Skeletal muscle cell (primary cell): ENCODE results near the gene BRICD5.

Experiments used
- DNase-seq: peaks from one replicate; pipeline ENCODE4 v3.0.0-alpha.2; 2010; ENCODE audit warnings: low read depth
- H3K4me3 ChIP-seq: 2 replicates; pipeline ENCODE4 v1.5.1; 2011; ENCODE audit warnings: low read depth, mild to moderate bottlenecking, control low read depth, low read length, moderate library complexity

The BRICD5 gene

GRCh38 chr16:2187212-2187611, 23.5 kb downstream of the BRICD5 start:
- DNase-seq = no peak
- H3K4me3 ChIP-seq = no peak overlapping the region

DNA sequence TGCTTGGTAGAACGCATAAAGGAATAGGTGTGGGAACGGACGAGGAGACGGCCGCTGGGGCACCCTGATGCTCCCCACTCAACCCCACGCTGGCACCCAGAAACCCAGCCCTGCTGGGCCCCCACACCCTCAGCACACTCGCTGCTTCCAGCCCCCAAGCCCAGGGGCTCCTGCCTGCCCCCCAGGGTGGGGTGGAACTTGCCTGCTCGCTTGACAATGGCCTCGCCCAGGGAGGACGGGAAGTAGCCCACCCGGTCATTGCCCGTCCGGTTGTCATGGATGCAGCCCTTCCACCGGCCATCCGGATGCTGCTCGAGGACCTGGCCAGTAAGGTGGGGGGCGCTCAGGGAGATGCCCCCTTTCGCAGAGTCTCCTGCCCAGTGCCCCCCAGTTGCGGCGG, 24.2 kb downstream of the BRICD5 start:
- H3K4me3 ChIP-seq = no peak overlapping the region
- DNase-seq = no peak

DNA sequence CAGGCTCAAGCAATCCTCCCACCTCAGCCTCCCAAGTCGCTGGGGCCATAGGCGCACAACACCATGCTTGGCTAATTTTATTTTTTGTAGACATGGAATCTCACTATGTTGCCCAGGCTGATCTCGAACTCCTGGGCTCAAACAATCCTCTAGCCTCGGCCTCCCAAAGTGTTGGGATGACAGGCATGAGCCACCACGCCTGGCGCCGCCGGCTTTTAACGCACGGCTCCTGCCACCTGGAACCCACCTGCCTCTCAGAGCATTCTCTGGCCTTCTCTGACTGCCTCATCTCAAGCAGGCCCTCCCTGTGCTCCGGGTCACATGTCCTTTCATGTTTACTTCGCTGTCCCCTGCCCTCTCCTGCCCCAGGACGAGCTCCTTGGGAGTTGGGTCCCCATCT, 24.6 kb downstream of the BRICD5 start:
- DNase-seq = no peak
- no peak overlapping the region for H3K4me3 ChIP-seq

- no peak for DNase-seq
- no peak overlapping the region for H3K4me3 ChIP-seq
Measured at GRCh38 chr16:2184962-2185361, 25.7 kb downstream of the BRICD5 start.

DNA sequence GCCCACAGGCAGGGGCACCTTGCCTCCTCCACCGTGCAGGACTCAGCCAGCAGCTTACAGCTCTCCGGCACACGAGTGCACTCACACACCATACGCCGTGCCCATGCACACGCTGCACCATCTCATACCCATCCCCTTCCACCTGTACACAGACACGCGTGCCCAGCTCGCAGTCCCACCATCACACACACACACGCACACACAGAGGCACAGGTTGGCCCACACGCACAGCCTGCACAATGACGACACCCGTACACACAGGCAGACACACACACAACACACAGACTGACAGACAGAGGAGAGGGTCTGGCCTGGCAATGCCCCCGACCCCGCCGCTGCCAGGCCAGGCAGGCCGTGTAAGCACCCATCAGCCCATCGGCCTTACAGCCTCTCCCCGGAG, 26.3 kb downstream of the BRICD5 start:
- H3K4me3 ChIP-seq = no peak overlapping the region
- DNase-seq = no peak

- no peak for DNase-seq
- no peak overlapping the region for H3K4me3 ChIP-seq
Measured at GRCh38 chr16:2183671-2184070, 27.0 kb downstream of the BRICD5 start.

DNA sequence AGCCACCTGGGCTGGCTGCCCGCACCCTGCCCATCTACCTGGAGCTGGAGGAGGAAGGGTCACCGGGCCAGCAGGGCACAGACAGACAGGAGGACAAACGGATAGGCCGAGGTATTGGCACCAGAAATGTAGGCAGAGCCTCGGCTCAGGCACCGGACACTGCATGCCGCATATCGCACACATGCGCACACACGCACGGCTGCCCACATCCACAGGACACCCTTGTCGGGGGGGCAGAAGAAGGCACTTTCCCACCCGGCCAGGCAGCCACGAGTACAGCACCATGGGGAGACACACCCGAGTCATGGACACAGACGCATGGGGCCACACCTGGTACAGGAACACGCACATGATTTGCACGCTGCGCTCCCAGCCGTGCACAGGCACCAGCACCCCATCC, 28.7 kb downstream of the BRICD5 start:
- H3K4me3 ChIP-seq = no peak overlapping the region
- no peak for DNase-seq

DNA sequence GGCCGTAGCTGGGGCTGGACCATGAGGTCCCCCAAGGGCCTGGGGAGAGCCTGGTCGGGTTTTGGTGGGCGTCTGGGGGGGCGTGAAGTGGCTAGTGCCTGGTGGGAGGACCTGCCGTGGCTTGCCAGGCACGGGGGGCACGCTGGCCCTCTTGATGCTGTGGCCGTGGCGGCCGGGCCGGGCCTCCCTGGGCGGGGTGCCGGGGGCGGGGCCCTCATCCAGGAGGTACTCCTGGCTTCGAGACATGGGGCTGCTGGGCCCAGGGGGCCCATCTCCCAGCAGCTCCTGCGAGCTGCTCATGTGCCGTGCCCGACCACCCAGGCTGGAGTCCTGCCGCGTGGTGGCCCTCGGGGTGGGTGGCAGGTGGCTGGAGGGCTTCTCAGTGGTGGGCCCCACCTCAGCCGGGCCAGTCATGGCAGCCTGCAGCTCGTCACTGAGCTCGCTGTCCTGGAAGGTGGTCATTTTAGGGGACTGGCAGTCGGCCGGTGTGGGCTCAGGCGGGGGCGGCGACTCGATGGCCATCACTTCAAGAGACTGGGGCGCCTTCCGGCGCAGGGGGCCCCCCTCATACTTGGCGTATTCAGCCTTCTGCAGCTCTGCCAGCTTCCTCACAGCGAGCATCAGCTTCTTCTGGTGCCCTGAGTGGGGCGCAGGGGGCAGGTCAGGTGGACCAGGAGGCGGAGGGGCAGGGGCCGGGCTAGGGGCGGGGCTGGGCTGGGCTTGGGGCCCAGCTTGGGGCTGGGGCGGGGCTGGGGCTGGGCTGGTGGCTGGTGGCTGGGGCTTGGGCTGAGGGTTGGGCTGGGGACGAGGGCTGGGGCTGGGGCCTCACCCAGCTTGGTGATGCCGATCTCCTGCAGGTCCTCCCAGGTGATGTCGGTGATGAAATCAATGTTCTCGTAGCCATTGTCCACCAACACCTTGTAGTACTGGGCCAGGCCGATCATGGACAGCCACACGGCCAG, 29.4 kb downstream of the BRICD5 start:
- no peak overlapping the region for H3K4me3 ChIP-seq
- DNase-seq = no peak

GRCh38 chr16:2180461-2180860, 30.2 kb downstream of the BRICD5 start:
- DNase-seq = no peak
- H3K4me3 ChIP-seq = no peak overlapping the region

DNA sequence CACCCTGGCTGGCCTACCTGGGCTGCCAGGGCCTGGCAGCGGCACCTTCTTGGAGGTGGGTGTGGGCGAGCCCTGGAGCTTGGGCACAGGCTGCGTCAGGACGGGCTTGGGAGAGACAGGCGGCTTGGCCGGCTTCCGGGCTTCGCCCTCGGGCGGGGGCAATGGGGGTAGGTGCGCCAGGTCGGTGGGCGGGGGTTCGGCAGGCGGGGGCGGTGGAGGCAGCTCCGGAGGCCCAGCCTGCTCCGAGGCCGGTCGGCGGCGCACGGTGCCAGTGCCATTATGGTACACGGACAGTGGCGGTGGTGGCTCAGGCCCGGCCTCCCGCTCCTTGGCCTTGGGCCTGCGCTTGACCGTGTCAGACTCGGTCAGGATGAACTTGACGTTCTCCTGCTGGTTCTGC, 31.1 kb downstream of the BRICD5 start:
- no peak overlapping the region for H3K4me3 ChIP-seq
- no peak for DNase-seq

DNA sequence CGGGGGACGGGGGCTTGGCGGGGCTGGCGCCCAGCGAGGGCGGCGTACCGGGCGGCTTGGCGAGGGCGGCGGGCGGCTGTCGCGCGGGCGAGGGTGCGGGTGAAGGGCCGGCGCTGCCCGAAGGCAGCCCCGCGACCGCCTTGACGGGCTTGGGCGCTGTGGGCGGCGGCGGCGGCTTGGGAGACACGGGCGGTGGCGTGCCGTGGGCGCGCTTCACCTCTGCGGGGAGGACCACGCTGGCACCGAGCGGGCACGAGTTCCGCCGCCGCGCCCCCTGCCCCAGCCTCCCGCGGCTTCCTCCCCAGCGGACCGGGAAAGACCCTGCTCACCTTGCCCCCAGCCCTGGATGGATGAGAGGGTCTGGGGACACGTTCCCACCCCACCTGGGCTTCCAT, 31.6 kb downstream of the BRICD5 start:
- no peak for DNase-seq
- no peak overlapping the region for H3K4me3 ChIP-seq

GRCh38 chr16:2178321-2179106, 32.1 kb downstream of the BRICD5 start:
- H3K4me3 ChIP-seq = no peak overlapping the region
- no peak for DNase-seq

GRCh38 chr16:2177561-2177960, 33.1 kb downstream of the BRICD5 start:
- DNase-seq = no peak
- no peak overlapping the region for H3K4me3 ChIP-seq

DNA sequence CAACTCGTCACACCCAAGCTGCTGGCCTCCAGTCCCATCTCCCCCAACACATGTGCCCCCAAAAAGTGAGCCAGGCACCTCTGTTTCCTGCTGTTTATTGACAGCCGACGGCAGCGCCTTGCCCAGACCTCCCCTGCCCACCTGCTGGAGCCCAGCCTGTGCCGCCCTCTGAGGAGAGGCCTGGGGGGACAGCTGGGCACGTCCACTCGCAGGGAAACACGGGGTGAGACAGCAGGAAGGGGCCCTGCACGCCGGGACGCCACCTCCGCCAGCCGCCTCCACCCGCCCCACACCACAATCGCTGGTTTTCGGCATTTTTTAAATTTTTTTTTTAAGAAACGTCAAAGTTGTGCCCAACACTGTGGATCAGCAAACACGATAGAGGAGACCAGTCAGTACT, 33.6 kb downstream of the BRICD5 start:
- no peak overlapping the region for H3K4me3 ChIP-seq
- no peak for DNase-seq

DNA sequence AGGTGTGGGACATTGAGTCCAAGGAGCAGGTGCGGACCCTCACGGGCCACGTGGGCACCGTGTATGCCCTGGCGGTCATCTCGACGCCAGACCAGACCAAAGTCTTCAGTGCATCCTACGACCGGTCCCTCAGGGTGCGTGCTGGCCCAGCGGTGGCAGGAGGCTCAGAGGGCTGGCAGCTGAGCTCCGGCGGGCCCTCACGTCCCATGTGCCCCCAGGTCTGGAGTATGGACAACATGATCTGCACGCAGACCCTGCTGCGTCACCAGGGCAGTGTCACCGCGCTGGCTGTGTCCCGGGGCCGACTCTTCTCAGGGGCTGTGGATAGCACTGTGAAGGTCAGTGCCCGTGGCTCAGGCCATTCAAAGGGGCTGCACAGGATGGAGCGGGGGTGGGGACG, 34.6 kb downstream of the BRICD5 start:
- no peak overlapping the region for H3K4me3 ChIP-seq
- no peak for DNase-seq

DNA sequence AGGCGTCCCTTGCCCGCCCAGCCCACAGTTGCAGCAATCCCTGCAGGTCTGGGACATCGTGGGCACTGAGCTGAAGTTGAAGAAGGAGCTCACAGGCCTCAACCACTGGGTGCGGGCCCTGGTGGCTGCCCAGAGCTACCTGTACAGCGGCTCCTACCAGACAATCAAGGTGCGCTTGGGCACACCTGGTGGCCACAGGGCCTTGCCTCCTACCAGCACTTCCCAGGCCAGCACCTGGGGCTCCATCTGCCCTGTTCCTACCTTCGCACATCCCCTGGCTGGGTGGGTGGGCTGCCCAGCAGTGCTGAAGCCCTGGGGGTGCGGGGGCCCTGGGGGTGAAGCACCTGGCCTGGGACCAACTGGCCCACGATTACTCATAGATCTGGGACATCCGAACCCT, 35.2 kb downstream of the BRICD5 start:
- DNase-seq = no peak
- no peak overlapping the region for H3K4me3 ChIP-seq

DNA sequence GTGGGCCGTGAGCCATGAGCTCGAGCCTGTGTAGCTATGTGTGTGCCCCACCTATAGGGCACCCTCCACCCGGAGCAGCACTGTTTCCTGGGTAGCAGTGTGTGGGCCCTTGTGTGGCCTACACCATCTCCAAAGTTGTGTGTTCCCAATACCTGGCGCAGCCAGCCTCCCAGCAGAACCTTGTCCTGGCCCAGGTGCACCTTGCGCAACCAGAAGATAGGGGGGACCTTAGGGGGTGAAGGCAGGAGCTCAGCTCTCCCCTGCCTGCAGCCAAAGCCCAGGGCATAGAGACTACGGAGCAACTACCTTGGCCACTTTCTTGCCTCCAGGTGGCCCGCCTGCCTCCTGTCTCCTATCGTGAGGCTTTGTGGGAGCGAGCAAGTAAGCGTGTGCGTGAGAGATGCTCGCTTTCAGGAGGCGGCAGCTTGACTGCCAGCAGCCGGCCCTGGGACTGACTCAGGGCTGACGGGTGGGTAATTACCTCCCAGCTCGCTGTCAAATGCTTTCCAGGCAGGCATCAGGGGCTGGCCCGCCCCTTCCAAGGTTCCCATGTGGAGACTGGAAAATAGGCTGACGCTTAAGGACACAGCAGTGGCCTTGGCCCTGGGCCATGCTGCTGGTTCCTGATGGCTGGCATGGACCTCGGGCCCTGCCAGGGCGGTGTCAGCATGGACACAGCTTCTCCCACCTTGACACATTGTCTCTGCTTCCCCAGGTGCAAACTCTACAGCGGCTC, 36.1 kb downstream of the BRICD5 start:
- no peak for DNase-seq
- no peak overlapping the region for H3K4me3 ChIP-seq

GRCh38 chr16:2173916-2174315, 36.7 kb downstream of the BRICD5 start:
- H3K4me3 ChIP-seq = no peak overlapping the region
- no peak for DNase-seq

GRCh38 chr16:2173366-2173765, 37.3 kb downstream of the BRICD5 start:
- no peak overlapping the region for H3K4me3 ChIP-seq
- no peak for DNase-seq

DNA sequence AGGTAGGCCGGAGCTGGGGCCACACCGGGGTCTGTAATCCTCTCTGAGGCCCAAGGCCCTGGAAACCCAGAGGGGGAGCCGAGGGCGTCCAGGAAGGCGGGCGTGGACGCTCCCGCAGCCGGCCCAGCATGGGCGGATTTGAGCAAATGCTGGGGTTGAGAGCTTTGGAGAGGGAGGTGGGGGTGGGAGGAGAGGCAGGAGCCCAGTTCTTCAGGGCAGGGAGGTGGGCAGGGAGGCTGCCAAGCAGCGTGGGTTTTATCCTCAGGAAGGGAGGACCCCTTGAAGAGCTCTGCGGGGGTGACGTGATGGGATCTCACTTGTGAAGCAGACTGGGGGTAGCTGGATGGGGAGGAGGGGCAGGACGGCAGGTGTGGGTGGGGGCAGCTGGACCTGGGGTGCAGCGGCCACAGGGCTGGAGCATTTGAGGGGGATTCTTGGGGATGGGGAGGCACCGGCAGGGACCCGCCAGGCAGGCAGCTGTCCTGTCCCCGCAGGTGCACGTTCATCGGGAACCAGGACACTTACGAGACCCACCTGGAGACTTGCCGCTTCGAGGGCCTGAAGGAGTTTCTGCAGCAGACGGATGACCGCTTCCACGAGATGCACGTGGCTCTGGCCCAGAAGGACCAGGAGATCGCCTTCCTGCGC, 37.9 kb downstream of the BRICD5 start:
- H3K4me3 ChIP-seq = no peak overlapping the region
- DNase-seq = no peak
